Kidney epithelial cell (primary cell): Measurements from ENCODE around the gene FAXC. TPM values are rescaled to one million over a fixed set of nuclear protein-coding genes. Genes with fewer than 3 reads are reported as not detected.

Experiments
- DNase-seq: peaks from one replicate; pipeline ENCODE4 v3.0.0-alpha.2; 2010; ENCODE audit warnings: low read depth
- H3K27me3 ChIP-seq: 2 replicates; pipeline ENCODE4 v1.6.0; 2011; ENCODE audit warnings: low read length; ENCODE audit not compliant: control insufficient read depth, insufficient read depth
- H3K36me3 ChIP-seq: 2 replicates; pipeline ENCODE4 v1.5.1; 2011; ENCODE audit warnings: low read length; ENCODE audit not compliant: control insufficient read depth, insufficient read depth
- H3K4me3 ChIP-seq: 2 replicates; pipeline ENCODE4 v1.5.1; 2011; ENCODE audit warnings: low read depth, mild to moderate bottlenecking, control low read depth, low read length
- total RNA-seq: library from RNA; depleted of rRNA; stranded (reverse); fragments of >200 nt; gene quantifications from 2 replicates; pipeline ENCODE4 v1.2.3, GENCODE V29; 2015
- TF ChIP-seq, protein P1 (sequence below): IDR thresholded peaks from 2 replicates; pipeline ENCODE4 v1.5.1; 2011; ENCODE audit warnings: mild to moderate bottlenecking, moderate library complexity, low read length, control low read depth, inconsistent platforms; ENCODE audit not compliant: insufficient read depth, poor library complexity, severe bottlenecking

The FAXC gene
- total RNA-seq, 1 donor from 2014 or later: 10.1 TPM

DNA sequence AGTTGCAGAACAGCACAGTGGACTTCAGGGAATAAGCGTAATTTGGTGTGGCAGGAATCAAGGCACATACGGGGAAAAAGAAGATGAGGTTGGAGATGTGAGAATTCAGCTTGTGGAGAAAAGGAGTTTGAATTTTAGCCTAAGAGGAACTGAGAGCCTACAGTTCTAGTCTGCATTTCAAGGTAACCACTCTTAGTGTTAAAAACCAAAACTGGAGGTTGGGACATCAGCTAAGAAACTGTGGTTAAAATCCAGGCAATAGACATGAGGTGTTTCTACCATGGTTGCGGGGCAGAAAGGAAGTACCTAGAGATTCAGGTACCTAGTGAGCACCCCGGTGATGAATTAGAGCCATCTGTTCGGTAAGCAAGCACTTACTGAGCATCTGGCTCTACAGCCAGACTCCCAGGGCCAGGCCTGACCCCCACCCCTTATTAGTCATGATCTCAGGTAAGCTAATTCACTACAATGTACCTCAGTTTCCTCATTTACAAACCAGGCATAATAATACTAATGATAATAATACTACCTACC is 44.4 kb downstream of the FAXC start:
- no peaks in the 10 kb centered on the region for H3K27me3 ChIP-seq
- H3K36me3 ChIP-seq: no peaks in the 10 kb centered on the region
- TF ChIP-seq, protein P1, sequence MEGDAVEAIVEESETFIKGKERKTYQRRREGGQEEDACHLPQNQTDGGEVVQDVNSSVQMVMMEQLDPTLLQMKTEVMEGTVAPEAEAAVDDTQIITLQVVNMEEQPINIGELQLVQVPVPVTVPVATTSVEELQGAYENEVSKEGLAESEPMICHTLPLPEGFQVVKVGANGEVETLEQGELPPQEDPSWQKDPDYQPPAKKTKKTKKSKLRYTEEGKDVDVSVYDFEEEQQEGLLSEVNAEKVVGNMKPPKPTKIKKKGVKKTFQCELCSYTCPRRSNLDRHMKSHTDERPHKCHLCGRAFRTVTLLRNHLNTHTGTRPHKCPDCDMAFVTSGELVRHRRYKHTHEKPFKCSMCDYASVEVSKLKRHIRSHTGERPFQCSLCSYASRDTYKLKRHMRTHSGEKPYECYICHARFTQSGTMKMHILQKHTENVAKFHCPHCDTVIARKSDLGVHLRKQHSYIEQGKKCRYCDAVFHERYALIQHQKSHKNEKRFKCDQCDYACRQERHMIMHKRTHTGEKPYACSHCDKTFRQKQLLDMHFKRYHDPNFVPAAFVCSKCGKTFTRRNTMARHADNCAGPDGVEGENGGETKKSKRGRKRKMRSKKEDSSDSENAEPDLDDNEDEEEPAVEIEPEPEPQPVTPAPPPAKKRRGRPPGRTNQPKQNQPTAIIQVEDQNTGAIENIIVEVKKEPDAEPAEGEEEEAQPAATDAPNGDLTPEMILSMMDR: no peak
- no peak for DNase-seq
- H3K4me3 ChIP-seq: no peak overlapping the region

DNA sequence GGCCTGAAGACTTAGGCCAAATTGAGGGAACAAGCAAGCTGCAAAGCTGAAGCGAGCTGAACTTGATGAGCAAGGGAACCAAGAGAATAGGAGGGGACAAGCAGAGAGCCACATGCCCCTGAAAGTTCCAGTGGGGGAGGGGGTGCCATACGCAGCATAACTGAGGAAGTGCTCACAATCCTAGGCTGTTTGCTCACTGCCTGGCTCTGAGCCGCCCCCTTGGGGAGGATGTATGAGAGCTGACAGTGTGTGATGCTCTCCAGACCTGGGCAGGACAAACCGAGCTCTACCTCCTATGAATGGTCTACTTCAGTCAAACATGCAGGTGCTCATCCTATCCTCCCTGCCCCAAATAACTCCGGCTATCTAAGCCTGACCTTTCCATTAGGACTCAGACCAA is 52.1 kb downstream of the FAXC start:
- no peak for DNase-seq
- Histone ChIP-seq H3K27me3 (no peaks in the 10 kb centered on the region), H3K36me3 (no peaks in the 10 kb centered on the region), H3K4me3 (no peak overlapping the region)
- TF ChIP-seq, protein P1: no peak

DNA sequence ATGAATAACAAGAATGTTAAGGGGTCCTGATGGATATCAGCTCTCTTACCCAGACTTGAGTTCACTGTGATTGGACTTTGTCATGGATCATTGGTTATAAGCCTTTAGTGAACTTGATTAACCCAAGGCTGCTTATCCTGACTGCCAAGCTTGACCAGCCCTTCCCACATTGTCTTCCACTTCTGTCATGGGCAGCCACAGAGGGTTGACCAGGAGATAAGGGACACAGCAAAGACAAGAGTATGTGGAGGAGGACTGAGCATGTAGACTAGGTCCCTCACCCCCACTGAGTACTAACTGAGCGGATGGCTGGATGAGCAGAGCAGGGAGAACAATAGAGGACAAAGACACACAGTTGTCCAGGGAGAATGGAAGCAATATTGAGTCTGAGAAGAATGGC is 52.5 kb downstream of the FAXC start:
- no peak overlapping the region for H3K4me3 ChIP-seq
- H3K27me3 ChIP-seq: no peaks in the 10 kb centered on the region
- no peak for DNase-seq
- TF ChIP-seq, protein P1: no peak
- H3K36me3 ChIP-seq: no peaks in the 10 kb centered on the region

DNA sequence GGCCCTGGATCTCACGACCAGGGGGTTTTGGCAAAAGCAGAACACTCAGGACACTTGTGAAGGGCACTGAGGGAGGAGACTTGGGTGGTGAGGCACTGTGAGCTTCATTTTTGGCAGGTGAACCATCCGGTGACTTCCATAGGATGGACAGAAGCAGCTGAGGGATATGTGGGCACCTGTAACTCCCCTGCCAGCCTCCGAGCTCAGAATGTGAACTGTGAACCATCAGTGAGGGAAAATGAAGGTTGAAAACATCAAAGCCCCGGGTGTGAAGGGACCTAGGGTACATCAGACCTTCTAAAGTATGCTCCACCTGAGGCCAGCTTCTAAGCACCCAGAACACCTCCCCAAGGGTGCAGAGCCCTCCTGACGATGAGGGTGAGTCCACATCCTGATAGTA is 53.2 kb downstream of the FAXC start:
- TF ChIP-seq, protein P1: no peak
- Histone ChIP-seq H3K36me3 (no peaks in the 10 kb centered on the region), H3K4me3 (no peak overlapping the region), H3K27me3 (no peaks in the 10 kb centered on the region)
- DNase-seq: no peak

DNA sequence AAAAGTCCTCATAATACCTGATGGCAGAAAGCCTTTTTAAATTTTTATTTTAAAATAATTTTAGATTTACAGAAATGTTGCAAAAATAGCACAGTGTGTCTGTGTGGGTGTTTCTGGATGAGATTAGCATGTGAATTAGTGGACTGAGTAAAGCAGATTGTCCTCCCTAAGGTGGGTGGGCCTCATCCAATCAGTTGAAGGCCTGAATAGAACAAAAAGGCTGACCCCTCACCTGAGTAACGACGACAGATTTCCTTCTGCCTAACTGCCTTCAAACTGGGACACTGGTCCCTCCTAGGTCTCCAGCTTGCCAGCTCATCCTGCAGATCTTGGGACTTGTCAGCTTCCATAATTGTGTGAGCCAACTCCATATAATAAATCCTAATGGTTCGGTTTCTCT is 54.2 kb downstream of the FAXC start:
- Histone ChIP-seq H3K4me3 (no peak overlapping the region), H3K27me3 (no peaks in the 10 kb centered on the region), H3K36me3 (no peaks in the 10 kb centered on the region)
- TF ChIP-seq, protein P1: no peak
- DNase-seq: no peak

DNA sequence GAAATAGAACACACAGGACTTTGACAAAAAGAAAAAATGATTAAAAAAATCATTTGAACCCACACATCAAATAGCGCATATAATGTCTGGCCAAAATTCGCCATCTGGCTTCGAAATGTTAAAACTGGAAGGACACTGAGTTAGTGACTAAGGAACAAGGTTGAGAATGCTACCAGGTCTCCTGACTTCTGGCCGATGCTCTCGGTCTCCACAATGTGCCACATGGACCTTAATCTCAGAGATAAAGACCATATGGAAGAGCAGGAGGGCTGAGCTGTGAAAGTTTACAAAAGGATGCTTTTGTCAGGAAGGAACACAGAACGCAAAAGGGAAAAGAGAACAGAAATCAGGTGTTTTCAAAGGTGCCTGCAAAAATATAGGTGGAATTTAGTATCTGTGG is 54.7 kb downstream of the FAXC start:
- no peaks in the 10 kb centered on the region for H3K36me3 ChIP-seq
- H3K27me3 ChIP-seq: no peaks in the 10 kb centered on the region
- H3K4me3 ChIP-seq: no peak overlapping the region
- TF ChIP-seq, protein P1: no peak
- DNase-seq: no peak
